GM18861 (cell line): ENCODE data around the gene LHX3.

Source experiments
- ATAC-seq: cut with Tn5 transposase; IDR thresholded peaks from one replicate; pipeline ENCODE4 v1.9.1; 2021; ENCODE audit not compliant: unreplicated experiment

LHX3 gene

DNA sequence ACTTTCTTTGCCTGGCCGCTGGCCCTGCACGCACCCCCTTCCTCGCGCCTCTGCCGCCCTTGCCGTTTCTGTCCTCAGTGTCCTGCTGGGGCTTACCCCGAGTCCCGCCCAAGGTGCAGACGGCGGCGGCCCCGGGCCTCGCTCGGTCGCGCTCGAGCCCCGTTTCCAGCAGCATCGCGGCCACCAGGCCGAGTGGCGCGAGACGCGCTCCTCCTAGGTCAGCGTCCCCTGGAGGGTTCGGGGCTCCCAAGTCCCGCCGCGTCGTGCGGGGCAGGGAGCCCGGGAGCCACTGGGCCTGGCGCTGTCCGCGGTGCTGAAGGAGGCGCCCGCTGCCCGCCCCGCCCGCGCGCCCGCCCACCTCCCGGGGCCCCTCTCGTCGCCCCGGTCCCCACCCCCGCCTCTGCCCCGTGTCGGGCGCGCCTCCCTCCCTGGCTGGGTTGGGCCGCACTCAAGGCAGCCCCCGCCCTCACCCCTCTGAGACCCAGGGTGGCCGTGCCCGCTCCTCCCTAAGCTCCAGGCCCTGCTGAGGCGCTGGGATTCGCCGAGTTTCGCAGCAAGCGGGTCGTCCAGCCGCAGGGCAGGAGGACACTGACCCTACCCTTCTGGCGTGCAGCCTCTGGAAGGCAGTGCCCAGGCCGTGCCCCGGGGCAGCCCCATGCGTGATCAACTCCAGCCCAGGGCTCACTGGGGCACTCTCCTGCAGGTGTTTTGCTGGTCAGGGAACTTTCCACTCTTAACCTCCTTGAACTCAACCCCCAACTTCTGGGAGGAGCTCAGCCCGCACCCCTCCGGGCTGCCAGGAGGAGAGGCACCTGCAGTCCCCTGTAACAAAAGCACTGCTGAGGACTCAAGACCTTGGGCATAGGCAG is at the start of gene LHX3:
Gene LHX3, minus strand, starts transcription at position 291 of the 869 bp plus-strand sequence. Its CDS starts 116 bp downstream, at position 175.
- no peak for ATAC-seq

DNA sequence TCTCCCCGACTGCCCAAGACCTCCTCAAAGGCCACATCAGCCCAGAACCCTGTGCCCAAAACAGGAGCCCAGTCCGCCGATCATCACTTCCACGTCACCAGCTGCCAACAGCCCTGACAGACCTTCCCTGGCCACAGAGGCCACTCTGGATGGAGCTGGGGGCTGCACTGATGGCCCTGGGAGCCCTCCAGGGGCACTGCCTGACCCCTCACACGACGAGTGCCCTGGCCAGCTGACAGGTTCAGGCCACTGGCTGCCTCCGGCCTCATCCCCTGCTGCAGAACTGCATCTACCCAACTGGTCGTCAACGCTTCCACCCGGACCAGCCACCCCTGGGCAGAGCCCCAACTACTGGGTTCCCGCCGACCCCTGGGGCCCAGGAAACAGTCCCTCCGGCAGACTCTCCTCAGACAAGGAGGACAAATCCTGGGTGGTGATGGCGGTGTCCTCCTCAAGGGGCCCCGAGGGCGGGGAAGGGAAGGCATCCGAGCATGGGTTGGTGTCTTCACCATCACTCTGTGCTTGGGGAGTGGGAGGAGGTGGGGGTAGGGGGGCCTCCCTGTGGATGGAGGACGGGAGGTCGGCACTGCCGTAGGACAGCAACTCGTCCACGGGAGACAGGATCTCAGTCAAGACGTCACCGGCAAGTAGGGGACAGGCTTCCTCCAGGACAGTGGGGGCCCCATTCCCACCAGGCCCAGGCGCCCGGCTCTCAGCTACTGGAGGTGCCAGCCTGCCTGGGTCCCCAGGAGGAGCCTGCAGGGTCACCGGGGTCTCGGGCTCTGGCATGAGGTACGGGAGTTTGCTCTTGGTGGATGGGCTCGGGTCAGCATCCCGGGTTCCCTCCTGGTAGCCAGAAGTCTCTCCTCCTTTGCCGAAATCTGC is 48.6 kb upstream of the LHX3 start:
- no peak for ATAC-seq

DNA sequence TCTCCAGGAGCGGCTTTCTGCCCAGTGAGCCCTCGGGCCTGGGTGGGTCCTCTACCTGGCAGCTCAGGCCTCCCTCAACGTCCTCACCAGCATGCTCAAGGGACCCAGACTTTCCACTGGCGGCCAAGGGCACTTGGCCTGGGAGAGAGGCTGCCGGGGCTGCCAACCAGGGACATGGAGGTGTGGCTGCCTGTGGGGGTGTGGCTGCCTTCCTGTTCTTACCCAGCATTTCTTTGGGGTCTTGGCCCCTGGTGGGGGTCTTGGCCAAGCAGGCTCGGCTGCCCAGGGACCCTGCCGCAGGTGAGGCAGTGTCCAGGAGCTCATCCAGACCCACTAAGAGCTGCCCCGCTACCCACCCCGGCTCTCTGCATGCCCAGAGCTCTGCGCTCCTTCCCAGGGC is 47.9 kb upstream of the LHX3 start:
- no peak for ATAC-seq

DNA sequence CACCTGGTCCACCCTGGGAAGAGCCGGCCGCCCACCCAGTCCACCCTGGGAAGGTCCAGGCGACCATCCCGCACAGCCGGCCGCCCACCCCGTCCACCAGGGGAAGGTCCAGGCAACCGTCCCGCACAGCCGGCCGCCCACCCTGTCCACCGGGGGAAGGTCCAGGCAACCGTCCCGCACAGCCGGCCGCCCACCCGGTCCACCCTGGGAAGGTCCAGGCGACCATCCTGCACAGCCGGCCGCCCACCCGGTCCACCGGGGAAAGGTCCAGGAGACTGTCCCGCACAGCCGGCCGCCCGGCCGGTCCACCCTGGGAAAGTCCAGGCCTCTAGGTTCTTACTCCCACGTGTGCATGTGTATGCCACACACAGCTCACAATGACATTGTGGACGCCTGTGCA is 47.4 kb upstream of the LHX3 start:
- no peak for ATAC-seq

DNA sequence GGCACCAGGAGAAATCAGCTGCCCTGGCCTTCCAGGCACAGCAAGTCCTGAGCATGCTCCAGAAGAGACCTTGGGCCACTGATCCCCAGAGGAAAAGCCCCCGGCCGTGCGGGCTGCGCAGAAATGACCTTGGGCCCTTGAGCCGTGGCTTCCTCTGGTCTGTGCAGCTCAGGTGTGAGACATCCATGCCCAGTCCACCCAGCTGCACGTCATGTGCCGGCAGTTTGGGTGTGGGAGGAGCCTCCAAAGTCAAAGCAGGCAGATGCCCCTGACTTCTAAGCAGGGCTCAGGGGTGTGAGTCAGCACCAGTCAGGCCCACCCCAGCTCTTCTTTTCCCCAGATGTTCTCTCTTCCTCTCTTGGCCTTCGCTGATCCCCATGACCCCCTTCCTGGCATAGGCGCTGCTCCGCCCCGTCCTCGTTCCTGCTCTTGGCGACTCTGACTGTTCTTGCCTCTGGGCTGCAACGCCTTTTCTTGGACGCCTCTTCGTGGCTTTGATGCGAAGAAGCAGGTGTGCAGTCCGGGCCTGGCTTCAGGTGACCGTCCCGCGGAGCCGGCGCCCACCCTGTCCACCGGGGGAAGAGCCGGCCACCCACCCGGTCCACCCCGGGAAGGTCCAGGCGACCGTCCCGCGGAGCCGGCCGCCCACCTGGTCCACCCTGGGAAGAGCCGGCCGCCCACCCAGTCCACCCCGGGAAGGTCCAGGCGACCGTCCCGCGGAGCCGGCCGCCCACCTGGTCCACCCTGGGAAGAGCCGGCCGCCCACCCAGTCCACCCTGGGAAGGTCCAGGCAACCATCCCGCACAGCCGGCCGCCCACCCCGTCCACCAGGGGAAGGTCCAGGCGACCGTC is 46.6 kb upstream of the LHX3 start:
- no peak for ATAC-seq

DNA sequence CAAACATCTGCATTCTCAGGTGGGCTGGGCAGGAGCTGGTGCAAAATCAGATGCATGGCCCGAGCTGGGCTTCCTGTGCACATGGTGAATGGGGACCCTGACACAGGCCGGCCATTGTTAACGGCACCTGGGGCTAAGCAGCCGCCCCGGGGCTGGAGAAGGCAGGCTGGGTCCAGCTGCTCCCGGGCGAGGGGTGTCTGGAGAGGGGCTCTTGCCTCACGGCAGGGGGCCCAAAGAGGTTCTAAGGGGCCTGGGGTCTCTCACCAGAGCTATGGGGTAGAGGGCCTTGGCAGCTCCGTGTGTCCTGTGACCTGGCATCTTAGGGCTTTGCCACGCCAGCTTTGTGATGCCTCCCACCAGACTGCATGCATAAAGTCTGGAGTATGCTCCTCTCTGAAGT is 45.7 kb upstream of the LHX3 start:
- ATAC-seq, result no peak

DNA sequence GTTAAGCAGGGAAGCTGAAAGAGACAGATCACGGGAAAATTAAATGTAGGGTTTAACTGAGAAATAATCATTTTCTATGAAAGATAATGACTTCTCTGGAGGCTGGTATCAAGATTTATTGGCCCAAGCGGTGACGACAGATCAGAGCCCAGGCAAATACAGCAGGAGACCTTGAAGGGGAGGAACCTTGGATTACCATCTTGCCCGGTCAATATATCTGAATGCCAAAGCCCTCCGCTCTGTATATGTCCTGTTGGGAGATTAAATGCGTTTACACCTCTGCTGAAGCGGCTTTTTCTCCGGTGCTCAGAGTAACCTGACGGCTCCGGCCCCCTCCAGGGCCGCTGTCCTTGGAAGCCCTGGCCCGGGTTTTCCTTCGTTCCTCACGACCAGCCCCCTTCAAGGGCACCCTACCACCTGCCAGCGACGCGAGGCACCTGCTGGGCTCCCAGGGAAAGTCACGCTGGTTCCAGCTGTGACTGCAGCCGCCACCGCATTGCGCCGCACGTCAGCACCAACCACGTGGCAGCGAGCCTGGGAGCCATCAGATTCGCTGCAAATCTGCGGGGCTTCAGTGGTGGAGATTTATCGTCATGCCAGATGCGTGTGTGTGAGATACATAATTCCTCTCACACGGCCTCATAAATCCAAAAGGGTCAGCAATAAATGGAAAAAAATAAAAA is 45.1 kb upstream of the LHX3 start:
- no peak for ATAC-seq

DNA sequence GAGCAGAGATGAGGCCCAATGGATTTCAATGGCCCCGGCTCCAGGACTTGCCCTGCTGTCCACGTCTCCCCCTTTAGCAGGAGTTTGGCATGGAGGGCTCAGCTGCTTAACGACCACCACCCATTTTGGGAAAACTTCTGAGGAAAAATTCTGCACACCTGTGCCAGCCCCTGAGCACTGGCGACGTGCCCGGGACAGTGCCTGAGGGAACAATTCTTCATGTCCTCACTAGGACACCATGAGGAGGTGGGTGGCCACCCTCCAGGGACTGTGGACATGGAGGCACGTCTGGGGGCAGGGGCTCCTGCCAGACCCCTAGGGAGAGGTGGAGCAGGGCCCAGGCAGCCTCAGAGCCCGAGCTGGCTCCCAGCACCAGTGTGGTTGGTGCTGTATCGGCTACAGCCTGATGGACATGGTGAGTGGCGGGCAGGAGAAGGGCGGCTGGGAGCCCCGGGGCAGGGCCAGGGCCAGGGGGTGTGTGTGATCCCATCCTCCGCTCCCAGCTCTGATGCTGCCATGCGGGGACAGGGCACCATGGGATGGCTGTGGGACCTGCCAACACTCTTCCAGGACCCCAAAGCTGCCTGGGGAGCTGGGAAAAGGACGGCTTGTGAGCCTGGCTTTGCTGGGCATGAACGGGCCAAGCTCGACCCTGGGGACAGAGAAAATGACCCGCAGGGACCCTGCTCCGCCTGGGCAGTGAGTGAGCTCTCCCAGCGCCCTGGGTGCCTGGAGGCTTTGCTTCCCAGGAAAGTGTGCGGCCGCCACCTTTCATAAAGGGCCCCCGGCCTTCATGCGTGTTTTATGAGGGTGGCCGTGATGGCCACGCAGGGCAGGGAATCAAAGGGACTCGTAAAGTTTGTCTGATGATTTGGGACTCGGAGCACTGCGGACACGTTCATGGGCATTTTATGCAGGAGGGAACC is 44.3 kb upstream of the LHX3 start:
- no peak for ATAC-seq

DNA sequence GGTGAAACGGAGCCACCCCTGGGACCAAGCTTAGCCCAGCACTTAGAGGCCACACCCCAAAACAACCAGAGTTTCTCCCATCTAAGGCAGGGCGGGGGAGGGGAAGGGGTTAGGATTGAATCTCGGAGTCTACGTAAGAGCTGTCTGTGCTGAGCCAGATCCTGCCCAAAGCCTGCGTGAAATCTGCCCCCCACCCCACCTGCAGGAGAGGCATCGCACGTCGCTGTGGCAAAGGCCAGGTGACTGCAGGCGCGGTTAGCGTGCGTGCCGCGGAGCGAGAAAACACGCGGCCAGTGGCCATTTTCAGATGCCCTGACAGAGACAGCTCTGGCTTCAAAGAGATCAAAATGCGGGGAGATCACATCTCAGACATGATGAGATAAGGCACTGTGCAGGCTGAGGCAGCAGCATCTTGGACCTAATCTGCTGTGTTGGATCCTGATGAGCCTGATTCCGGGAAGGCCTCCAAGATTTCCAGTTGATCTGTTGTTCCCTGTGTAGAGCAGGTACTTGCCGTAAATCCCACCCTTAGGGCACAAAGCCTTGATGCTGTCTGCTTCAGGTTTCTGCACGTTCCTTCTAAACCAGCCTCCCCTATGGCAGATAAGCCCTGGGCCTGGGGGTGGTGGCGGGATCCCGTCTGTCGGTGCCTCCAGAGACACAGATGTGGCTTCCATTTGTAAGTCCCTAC is 43.2 kb upstream of the LHX3 start:
- no peak for ATAC-seq

DNA sequence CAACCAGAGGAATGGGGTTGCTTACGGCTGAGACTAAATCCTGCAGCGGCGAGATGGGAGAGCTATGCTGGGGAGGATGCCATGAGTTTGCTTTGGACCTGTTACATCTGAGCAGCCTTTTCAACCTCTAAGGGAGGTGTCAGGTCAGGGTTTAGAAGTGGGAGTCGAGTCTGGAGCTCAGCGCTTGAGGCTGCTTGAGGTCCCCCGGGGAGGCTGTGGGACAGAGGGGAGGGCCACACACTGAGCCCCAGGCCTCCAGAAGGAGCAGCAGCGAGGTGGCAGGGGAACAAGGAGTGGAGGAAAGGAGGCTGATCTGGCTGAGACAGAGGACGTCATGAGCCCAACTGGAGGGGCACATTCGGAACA is 42.6 kb upstream of the LHX3 start:
- no peak for ATAC-seq

DNA sequence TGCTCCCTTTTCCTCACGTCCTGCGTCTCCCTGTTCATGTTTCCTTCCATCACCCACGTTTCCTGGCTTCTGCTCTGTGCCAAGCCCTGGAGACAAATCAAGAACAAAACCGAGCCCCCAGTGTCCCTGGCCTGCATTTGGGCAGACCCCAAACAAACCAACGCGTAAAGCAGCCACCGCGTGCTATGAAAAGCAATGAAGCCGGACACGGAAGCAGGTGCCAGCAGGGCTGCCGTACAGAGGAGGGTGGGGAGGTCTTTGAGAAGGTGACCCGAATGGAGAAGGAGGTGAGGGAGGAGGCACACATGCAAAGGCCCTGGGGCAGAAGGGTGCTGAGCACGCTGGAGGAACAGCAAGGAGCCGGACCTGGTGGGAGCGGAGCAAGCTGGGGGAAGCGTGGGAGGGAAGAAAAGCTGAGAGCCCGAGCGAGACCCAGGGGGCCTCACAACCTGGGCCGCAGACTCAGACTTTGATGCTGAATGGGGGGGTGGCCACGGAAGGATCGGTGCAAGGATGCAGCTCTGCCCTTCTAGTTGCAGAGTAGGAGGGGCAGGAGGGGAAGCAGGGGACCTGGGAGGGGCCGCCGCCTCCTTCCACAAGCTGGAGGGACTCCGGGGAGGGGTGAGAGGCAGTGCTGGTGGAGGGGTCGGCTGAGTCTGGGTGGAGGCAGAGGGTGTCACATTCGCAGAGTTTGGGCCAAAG is 42.1 kb upstream of the LHX3 start:
- ATAC-seq, result no peak

DNA sequence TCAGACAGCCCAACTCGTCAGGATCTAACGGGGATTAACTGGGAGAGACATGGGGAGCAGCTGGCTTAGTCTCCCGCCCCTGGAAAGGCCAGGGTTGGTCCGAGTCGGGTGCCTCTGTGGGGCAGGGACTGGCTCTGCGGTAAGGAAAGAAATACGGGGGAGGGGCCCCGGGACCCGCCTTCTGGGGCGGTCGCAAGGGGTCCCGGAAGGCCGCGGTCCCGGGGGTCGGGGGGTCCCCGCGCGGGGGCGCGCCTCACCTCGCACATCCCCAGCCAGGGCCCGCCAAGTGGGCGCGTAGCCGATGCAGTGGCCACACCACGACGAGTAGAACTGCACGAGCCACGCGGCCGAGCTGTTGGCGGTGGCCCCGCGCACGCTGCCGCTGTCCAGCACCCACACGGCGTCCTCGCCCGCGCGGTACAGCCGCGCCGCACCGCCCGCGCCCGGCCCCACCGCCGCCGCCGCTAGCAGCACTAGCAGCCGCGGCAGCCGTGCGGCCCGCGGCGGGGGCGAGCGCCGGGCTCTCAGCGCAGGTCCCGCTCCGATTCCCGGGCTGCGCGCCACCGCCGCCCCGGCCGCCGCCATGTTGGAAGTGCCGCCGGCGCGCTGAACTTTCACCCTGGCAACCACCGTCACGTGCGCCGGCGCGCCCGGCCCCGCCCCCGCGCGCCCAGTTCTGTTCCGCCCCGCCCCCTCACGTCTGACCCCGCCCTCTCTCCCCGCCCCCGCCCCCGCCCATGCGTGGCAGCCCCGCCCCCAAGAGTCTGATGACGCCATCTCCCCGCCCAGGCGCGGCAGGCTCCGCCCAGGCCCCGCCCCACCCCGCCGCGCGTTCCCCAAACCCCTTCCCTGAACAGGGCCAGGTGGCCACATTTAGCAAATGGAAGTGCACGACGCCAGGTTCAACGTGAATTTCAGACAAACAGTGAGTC is 40.6 kb upstream of the LHX3 start, which contains the start of gene QSOX2:
Gene QSOX2, minus strand, starts transcription at position 594 of the 932 bp plus-strand sequence. Its CDS starts 9 bp downstream, at position 585.
- peak; percentile 28 for ATAC-seq

DNA sequence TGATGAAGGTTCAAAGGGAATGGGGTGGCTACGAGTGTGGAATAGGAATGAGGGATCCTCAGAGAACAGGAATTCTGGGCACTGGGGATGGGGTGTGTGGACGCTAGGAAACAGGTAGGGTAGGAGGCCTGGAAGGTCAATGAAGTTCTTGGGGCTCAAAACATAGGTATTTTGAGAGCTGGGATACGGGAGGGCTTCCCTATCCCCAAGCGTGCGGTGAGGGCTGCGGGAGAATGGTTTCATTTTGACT is 40.0 kb upstream of the LHX3 start:
- ATAC-seq, result no peak

DNA sequence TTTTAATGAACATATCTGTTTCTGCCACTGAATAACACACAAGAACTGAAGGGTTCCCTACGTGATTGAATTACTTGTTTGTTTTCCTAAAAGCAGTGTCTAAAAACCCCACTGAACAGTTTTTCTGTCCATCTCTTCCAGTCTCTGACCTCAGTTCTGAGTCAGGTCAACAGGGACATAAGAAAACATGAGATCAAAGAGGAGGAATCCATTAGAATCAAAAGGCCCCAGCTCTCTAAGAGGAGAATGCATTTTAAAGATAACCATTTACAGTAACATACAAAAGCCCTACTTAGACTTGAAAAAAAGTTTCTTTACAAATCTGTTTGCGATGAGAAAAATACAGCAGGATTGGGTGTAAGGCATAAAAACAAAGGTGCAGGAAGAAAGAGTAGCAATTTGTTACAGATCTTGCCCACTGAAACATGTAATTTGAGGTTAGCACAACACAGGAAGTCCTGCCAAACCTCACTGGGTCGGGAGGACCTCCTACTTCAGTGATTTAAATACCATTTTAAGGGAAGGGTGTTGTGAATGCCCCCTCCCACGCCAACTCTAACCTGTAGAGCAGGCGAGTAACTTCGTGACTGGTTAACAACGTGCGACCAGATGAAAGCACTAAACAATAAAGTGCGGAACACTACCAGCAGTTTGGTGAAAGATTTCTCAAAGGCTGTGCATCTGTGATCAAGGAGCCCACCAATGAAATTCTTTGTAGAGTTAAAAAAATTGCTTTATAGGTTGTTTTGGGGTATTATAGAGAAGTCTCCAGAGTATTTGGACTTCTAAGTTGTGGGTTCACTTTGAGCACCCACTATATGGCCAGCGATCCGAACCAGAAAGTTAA is 39.4 kb upstream of the LHX3 start:
- ATAC-seq, result peak; percentile 31

DNA sequence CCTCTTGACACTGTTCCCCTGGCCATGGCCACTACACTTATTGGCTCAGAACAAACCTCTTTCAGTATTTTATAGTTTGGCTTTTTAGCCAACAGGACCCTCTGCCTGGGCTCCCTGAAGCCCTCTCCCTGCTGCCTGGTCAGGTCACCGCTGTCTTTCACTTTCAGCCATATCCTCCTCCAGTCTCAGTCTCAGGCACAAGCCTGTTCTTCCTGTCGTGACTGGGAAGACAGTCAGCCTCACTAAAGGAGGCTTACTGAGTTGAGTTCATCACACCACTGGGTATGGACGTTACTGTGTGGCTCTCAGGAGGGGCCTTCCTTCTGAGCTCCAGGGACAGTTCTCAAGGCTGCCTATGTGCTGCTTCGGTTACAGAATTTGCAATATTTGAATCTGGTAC is 38.7 kb upstream of the LHX3 start:
- ATAC-seq, result no peak

DNA sequence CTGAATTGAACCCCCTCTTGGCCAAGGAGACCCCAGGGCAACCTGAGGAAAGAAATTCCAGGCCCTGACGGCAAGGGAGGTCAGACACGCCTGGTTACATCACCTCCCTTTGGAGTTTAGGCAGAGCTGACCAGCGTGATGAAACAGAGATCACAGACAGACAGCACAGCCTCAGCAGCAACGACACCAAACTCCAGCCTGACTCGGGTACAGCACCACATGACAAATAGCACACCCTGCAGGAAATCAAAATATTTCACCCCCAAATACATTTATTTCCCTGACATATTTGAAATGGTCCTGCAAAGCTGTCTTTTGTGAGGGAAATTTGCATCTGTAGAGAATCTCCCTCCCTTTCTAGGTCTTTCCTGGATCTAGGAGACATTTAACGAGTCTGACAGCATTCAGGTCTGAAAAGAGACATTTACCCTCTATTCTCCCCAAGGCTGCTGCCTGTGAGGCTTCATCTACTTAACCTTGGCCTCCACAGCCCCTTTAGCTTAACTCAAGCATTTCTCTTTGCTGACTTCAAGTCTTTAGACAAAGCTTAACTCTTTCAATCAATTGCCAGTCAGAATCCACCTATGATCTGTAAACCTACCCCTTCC is 38.1 kb upstream of the LHX3 start:
- no peak for ATAC-seq
